HCT116 (cell line): ENCODE results near the gene C20orf141.

Source experiments
- CEBPB ChIP-seq: IDR thresholded peaks from 2 replicates; pipeline ENCODE4 v1.6.1; 2012; ENCODE audit warnings: low read depth
- POLR2A ChIP-seq: IDR thresholded peaks from 2 replicates; pipeline ENCODE4 v1.7.0; 2011; ENCODE audit warnings: borderline replicate concordance; ENCODE audit not compliant: insufficient read depth, insufficient read length; ENCODE audit errors: extremely low read depth
- POLR2AphosphoS5 ChIP-seq: IDR thresholded peaks from 2 replicates; pipeline ENCODE4 v1.6.1; 2011; ENCODE audit warnings: mild to moderate bottlenecking, low read depth, low read length, moderate library complexity
- RAD21 ChIP-seq: IDR thresholded peaks from 2 replicates; pipeline ENCODE4 v1.6.1; 2012; ENCODE audit warnings: low read depth, mild to moderate bottlenecking
- SIN3A ChIP-seq: IDR thresholded peaks from 2 replicates; pipeline ENCODE4 v1.6.1; 2012; ENCODE audit warnings: low read depth
- SP1 ChIP-seq: IDR thresholded peaks from 2 replicates; pipeline ENCODE4 v1.6.1; 2012; ENCODE audit warnings: low read depth
- YY1 ChIP-seq: IDR thresholded peaks from 2 replicates; pipeline ENCODE4 v1.6.1; 2011; ENCODE audit warnings: low read length, low read depth, moderate library complexity, mild to moderate bottlenecking; ENCODE audit not compliant: insufficient replicate concordance; ENCODE audit errors: extremely low read depth
- ZNF274 ChIP-seq: fragments of 200-500 bp; sonication (Bioruptor generic); IDR thresholded peaks from 2 replicates; pipeline ENCODE4 v1.6.1; 2014; ENCODE audit warnings: mild to moderate bottlenecking, low read depth, low read length, inconsistent platforms
- TF ChIP-seq, protein P1 (sequence below), 3 experiments: fragments of 200-600 bp in 1 of 3; sonication (generic) in 1 of 3; IDR thresholded peaks in 2 of 3; conservative IDR thresholded peaks in 1 of 3; 2 replicates each; pipeline ENCODE4 v1.5.1; 2012 to 2017; ENCODE audit warnings: low read depth in 2 of 3, low read length in 2 of 3, antibody characterized with exemption in 1 of 3, borderline replicate concordance in 1 of 3, control low read depth in 1 of 3, mild to moderate bottlenecking in 1 of 3, mixed read lengths in 1 of 3, mixed run types in 1 of 3, moderate library complexity in 1 of 3; ENCODE audit not compliant: insufficient read depth in 1 of 3
- TF ChIP-seq, protein P2 (sequence below): IDR thresholded peaks from 2 replicates; pipeline ENCODE4 v1.6.1; 2012

DNA sequence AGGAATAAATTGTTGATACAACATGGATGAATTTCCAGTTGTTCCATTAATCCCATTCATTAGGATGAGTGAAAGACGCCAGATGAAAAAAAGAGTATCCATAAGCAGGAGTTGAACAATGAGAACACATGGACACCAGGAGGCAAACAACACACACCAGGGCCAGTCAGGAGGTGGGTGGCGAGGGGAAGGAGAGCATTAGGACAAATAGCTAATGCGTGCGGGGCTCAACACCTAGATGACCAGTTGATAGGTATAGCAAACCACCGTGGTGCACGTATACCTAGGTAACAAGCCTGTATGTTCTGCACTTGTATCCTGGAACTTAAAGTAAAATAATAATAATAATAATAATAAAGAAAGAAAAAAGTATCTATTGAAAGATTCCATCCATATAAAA lies 14.6 kb downstream of the C20orf141 start:
- no peak for TF ChIP-seq ZNF274
- TF ChIP-seq POLR2A: no peak
- TF ChIP-seq, protein P1, sequence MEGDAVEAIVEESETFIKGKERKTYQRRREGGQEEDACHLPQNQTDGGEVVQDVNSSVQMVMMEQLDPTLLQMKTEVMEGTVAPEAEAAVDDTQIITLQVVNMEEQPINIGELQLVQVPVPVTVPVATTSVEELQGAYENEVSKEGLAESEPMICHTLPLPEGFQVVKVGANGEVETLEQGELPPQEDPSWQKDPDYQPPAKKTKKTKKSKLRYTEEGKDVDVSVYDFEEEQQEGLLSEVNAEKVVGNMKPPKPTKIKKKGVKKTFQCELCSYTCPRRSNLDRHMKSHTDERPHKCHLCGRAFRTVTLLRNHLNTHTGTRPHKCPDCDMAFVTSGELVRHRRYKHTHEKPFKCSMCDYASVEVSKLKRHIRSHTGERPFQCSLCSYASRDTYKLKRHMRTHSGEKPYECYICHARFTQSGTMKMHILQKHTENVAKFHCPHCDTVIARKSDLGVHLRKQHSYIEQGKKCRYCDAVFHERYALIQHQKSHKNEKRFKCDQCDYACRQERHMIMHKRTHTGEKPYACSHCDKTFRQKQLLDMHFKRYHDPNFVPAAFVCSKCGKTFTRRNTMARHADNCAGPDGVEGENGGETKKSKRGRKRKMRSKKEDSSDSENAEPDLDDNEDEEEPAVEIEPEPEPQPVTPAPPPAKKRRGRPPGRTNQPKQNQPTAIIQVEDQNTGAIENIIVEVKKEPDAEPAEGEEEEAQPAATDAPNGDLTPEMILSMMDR (IDR thresholded peaks at IDR 0.05 in 2 of 3, conservative IDR thresholded peaks at IDR 0.05 in 1 of 3; ENCODE audit: borderline replicate concordance in 1 of 3, insufficient read depth in 1 of 3, low read depth in 2 of 3, low read length in 2 of 3): no peak
- no peak for TF ChIP-seq CEBPB
- TF ChIP-seq SP1: no peak
- TF ChIP-seq POLR2AphosphoS5: no peak
- TF ChIP-seq, protein P2, sequence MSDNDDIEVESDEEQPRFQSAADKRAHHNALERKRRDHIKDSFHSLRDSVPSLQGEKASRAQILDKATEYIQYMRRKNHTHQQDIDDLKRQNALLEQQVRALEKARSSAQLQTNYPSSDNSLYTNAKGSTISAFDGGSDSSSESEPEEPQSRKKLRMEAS: no peak
- TF ChIP-seq SIN3A: no peak
- no peak for TF ChIP-seq YY1
- TF ChIP-seq RAD21: no peak
